ENCODE measurements around the gene INAVA. TPM values are rescaled to one million over a fixed set of nuclear protein-coding genes. Genes with fewer than 3 reads are reported as not detected.

The INAVA gene
- total and polyA plus RNA-seq, 4 donors, result 0.19 to 3.1 (median 0.50) TPM

- 75% methylated on average over 2 of the region's 2 CpGs for WGBS
- Histone ChIP-seq H3K36me3 (ENCODE audit: control insufficient read depth in 4 of 4, insufficient read depth in 3 of 4, low read depth in 1 of 4, low read length in 3 of 4) (no peaks in the 10 kb centered on the region), H3K4me3 (ENCODE audit: low read depth in 1 of 3, low read length in 3 of 3) (no peak overlapping the region), H3K27me3 (ENCODE audit: control insufficient read depth in 4 of 4, insufficient read depth in 4 of 4, low read length in 3 of 4) (no peaks in the 10 kb centered on the region), H3K27ac (ENCODE audit: low read depth in 1 of 2, low read length in 2 of 2) (no peak overlapping the region), H3K4me1 (ENCODE audit: control insufficient read depth in 4 of 4, insufficient read depth in 4 of 4, low read length in 3 of 4) (no peaks in the 10 kb centered on the region), H3K9ac (ENCODE audit: low read depth in 1 of 2, low read length in 2 of 2) (no peak overlapping the region), H3K9me3 (ENCODE audit: control insufficient read depth in 4 of 4, low read length in 3 of 4) (no peaks in the 10 kb centered on the region)
- no peak for DNase-seq (ENCODE audit: low spot score)
- TF ChIP-seq SP1 (IDR thresholded peaks at IDR 0.05) (no peak), RXRA (IDR thresholded peaks at IDR 0.05) (no peak)
Observed at GRCh38 chr1:200919386-200919785, 24.7 kb downstream of the INAVA start.

DNA sequence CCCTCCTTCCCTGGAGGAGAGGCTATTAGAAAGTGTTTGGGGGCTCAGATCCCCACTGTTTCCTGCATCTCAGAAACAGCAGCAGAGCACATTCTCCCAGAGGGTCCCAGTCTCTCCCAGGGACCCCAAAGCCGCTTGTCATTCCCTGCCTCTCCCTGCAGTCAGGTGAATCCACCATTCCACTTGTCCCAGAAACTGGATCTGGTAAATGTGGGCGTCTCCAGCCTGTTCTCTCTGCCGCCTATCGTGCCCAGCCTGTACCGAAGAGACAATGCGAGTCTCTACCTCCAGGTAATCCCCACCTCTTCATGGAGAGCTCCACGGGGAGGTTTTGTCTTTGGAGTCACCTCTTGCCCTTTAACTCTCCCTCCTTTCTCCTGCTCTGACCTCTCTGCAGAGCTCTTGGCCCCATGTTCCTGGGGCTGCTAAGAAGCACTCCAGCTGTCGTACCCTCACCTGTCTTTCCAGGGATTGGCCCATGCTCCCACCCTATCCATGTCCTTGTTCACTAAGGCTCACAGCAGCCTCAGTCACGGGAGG, 26.9 kb downstream of the INAVA start:
- WGBS, result 88% methylated on average over 9 of the region's 9 CpGs
- Histone ChIP-seq H3K27me3 (ENCODE audit: control insufficient read depth in 4 of 4, insufficient read depth in 4 of 4, low read length in 3 of 4) (no peaks in the 10 kb centered on the region), H3K4me3 (ENCODE audit: low read depth in 1 of 3, low read length in 3 of 3) (no peak overlapping the region), H3K9ac (ENCODE audit: low read depth in 1 of 2, low read length in 2 of 2) (no peak overlapping the region), H3K36me3 (ENCODE audit: control insufficient read depth in 4 of 4, insufficient read depth in 3 of 4, low read depth in 1 of 4, low read length in 3 of 4) (no peaks in the 10 kb centered on the region), H3K4me1 (ENCODE audit: control insufficient read depth in 4 of 4, insufficient read depth in 4 of 4, low read length in 3 of 4) (no peaks in the 10 kb centered on the region), H3K27ac (ENCODE audit: low read depth in 1 of 2, low read length in 2 of 2) (no peak overlapping the region), H3K9me3 (ENCODE audit: control insufficient read depth in 4 of 4, low read length in 3 of 4) (no peaks in the 10 kb centered on the region)
- TF ChIP-seq HNF4A (conservative IDR thresholded peaks at IDR 0.05), result no peak
- no peak for TF ChIP-seq HNF4G (IDR thresholded peaks at IDR 0.05)
- TF ChIP-seq, protein P1, sequence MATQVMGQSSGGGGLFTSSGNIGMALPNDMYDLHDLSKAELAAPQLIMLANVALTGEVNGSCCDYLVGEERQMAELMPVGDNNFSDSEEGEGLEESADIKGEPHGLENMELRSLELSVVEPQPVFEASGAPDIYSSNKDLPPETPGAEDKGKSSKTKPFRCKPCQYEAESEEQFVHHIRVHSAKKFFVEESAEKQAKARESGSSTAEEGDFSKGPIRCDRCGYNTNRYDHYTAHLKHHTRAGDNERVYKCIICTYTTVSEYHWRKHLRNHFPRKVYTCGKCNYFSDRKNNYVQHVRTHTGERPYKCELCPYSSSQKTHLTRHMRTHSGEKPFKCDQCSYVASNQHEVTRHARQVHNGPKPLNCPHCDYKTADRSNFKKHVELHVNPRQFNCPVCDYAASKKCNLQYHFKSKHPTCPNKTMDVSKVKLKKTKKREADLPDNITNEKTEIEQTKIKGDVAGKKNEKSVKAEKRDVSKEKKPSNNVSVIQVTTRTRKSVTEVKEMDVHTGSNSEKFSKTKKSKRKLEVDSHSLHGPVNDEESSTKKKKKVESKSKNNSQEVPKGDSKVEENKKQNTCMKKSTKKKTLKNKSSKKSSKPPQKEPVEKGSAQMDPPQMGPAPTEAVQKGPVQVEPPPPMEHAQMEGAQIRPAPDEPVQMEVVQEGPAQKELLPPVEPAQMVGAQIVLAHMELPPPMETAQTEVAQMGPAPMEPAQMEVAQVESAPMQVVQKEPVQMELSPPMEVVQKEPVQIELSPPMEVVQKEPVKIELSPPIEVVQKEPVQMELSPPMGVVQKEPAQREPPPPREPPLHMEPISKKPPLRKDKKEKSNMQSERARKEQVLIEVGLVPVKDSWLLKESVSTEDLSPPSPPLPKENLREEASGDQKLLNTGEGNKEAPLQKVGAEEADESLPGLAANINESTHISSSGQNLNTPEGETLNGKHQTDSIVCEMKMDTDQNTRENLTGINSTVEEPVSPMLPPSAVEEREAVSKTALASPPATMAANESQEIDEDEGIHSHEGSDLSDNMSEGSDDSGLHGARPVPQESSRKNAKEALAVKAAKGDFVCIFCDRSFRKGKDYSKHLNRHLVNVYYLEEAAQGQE (IDR thresholded peaks at IDR 0.05), result no peak
- TF ChIP-seq SP1 (IDR thresholded peaks at IDR 0.05), result no peak
- no peak for TF ChIP-seq NR2F2 (IDR thresholded peaks at IDR 0.05)
- TF ChIP-seq, protein P2, sequence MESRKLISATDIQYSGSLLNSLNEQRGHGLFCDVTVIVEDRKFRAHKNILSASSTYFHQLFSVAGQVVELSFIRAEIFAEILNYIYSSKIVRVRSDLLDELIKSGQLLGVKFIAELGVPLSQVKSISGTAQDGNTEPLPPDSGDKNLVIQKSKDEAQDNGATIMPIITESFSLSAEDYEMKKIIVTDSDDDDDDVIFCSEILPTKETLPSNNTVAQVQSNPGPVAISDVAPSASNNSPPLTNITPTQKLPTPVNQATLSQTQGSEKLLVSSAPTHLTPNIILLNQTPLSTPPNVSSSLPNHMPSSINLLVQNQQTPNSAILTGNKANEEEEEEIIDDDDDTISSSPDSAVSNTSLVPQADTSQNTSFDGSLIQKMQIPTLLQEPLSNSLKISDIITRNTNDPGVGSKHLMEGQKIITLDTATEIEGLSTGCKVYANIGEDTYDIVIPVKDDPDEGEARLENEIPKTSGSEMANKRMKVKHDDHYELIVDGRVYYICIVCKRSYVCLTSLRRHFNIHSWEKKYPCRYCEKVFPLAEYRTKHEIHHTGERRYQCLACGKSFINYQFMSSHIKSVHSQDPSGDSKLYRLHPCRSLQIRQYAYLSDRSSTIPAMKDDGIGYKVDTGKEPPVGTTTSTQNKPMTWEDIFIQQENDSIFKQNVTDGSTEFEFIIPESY (IDR thresholded peaks at IDR 0.05), result no peak
- TF ChIP-seq JUND (IDR thresholded peaks at IDR 0.05), result no peak
- no peak for TF ChIP-seq FOXA1 (IDR thresholded peaks at IDR 0.05)
- TF ChIP-seq TAF1 (conservative IDR thresholded peaks at IDR 0.05), result no peak
- no peak for TF ChIP-seq YY1 (IDR thresholded peaks at IDR 0.05)
- TF ChIP-seq FOXA2 (IDR thresholded peaks at IDR 0.05), result no peak
- TF ChIP-seq MAX (IDR thresholded peaks at IDR 0.05), result no peak
- TF ChIP-seq RAD21 (IDR thresholded peaks at IDR 0.05), result no peak
- TF ChIP-seq, protein P3, sequence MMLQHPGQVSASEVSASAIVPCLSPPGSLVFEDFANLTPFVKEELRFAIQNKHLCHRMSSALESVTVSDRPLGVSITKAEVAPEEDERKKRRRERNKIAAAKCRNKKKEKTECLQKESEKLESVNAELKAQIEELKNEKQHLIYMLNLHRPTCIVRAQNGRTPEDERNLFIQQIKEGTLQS (IDR thresholded peaks at IDR 0.05), result no peak
- no peak for TF ChIP-seq GABPA (IDR thresholded peaks at IDR 0.05 in 1 of 2, conservative IDR thresholded peaks at IDR 0.05 in 1 of 2)
- no peak for TF ChIP-seq RXRA (IDR thresholded peaks at IDR 0.05)
- TF ChIP-seq, protein P4, sequence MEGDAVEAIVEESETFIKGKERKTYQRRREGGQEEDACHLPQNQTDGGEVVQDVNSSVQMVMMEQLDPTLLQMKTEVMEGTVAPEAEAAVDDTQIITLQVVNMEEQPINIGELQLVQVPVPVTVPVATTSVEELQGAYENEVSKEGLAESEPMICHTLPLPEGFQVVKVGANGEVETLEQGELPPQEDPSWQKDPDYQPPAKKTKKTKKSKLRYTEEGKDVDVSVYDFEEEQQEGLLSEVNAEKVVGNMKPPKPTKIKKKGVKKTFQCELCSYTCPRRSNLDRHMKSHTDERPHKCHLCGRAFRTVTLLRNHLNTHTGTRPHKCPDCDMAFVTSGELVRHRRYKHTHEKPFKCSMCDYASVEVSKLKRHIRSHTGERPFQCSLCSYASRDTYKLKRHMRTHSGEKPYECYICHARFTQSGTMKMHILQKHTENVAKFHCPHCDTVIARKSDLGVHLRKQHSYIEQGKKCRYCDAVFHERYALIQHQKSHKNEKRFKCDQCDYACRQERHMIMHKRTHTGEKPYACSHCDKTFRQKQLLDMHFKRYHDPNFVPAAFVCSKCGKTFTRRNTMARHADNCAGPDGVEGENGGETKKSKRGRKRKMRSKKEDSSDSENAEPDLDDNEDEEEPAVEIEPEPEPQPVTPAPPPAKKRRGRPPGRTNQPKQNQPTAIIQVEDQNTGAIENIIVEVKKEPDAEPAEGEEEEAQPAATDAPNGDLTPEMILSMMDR (IDR thresholded peaks at IDR 0.05; ENCODE audit: low read depth, low read length, missing input control), result no peak
- TF ChIP-seq EGR1 (IDR thresholded peaks at IDR 0.05; ENCODE audit: low read depth in 2 of 2), result no peak
- DNase-seq (ENCODE audit: low spot score), result no peak

Measured in liver (tissue), 9 donors.